ENCODE results near the gene ABCA4.

Gene ABCA4

DNA sequence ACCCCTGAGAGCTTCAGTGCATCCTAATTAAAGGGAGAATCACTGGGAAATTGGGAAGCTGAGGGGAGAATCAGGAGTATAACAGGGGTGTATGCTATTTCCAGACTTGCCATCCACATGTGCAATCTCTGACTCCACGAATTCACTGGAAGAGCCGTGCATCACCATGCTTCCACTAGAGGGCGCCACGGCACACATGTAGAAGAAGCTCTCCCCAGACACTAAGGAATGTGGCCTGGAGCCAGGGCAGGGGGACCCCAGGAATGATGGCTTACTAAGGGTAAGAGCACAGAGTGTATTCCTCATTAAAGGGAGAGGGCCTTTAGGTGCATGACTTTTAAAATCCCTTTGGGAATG is 81.5 kb downstream of the ABCA4 start:
- TF ChIP-seq POLR2AphosphoS5 (IDR thresholded peaks at IDR 0.05; ENCODE audit: low read depth, low read length) (no peak), SIN3A (IDR thresholded peaks at IDR 0.05; ENCODE audit: borderline replicate concordance, insufficient read depth, low read length) (no peak), TAF1 (IDR thresholded peaks at IDR 0.05; ENCODE audit: borderline replicate concordance, insufficient read depth, low read length) (no peak), FOXP2 (optimal IDR thresholded peaks at IDR 0.05; ENCODE audit: borderline replicate concordance, extremely low read depth, extremely low read length, insufficient read depth) (no peak), REST (IDR thresholded peaks at IDR 0.05; ENCODE audit: insufficient read depth in 1 of 2, low read depth in 2 of 2, low read length in 2 of 2) (no peak)

GRCh38 chr1:94038511-94038910 is 82.4 kb downstream of the ABCA4 start:
- TF ChIP-seq REST (IDR thresholded peaks at IDR 0.05; ENCODE audit: insufficient read depth in 1 of 2, low read depth in 2 of 2, low read length in 2 of 2): no peak
- no peak for TF ChIP-seq FOXP2 (optimal IDR thresholded peaks at IDR 0.05; ENCODE audit: borderline replicate concordance, extremely low read depth, extremely low read length, insufficient read depth)
- no peak for TF ChIP-seq SIN3A (IDR thresholded peaks at IDR 0.05; ENCODE audit: borderline replicate concordance, insufficient read depth, low read length)
- TF ChIP-seq TAF1 (IDR thresholded peaks at IDR 0.05; ENCODE audit: borderline replicate concordance, insufficient read depth, low read length): no peak
- no peak for TF ChIP-seq POLR2AphosphoS5 (IDR thresholded peaks at IDR 0.05; ENCODE audit: low read depth, low read length)

GRCh38 chr1:94037392-94038229 is 83.3 kb downstream of the ABCA4 start:
- TF ChIP-seq SIN3A (IDR thresholded peaks at IDR 0.05; ENCODE audit: borderline replicate concordance, insufficient read depth, low read length) (no peak), POLR2AphosphoS5 (IDR thresholded peaks at IDR 0.05; ENCODE audit: low read depth, low read length) (no peak), FOXP2 (optimal IDR thresholded peaks at IDR 0.05; ENCODE audit: borderline replicate concordance, extremely low read depth, extremely low read length, insufficient read depth) (no peak), TAF1 (IDR thresholded peaks at IDR 0.05; ENCODE audit: borderline replicate concordance, insufficient read depth, low read length) (no peak), REST (IDR thresholded peaks at IDR 0.05; ENCODE audit: insufficient read depth in 1 of 2, low read depth in 2 of 2, low read length in 2 of 2) (no peak)

- no peak for TF ChIP-seq TAF1 (IDR thresholded peaks at IDR 0.05; ENCODE audit: borderline replicate concordance, insufficient read depth, low read length)
- TF ChIP-seq FOXP2 (optimal IDR thresholded peaks at IDR 0.05; ENCODE audit: borderline replicate concordance, extremely low read depth, extremely low read length, insufficient read depth): no peak
- TF ChIP-seq REST (IDR thresholded peaks at IDR 0.05; ENCODE audit: insufficient read depth in 1 of 2, low read depth in 2 of 2, low read length in 2 of 2): no peak
- no peak for TF ChIP-seq SIN3A (IDR thresholded peaks at IDR 0.05; ENCODE audit: borderline replicate concordance, insufficient read depth, low read length)
- no peak for TF ChIP-seq POLR2AphosphoS5 (IDR thresholded peaks at IDR 0.05; ENCODE audit: low read depth, low read length)
Measured at GRCh38 chr1:94036730-94037129, 84.2 kb downstream of the ABCA4 start.

Data from PFSK-1 (cell line).